MCF 10A (cell line): Measurements from ENCODE around the gene ADAMTSL1. TPM values are rescaled to one million over a fixed set of nuclear protein-coding genes. Genes with fewer than 3 reads are reported as not detected.

Source experiments
- BruUV-seq: library from RNA; stranded (reverse); fragments of 400-500 nt; replicated peaks from 2 replicates; lab custom pipeline; 2021; lab: Mats Ljungman, UMichigan
- CTCF ChIA-PET: fragments of 300-600 bp; sonication (Branson Sonifier 250); formaldehyde crosslinking; extraction: SDS; loops from one replicate; lab custom pipeline; 2021; ENCODE audit warnings: antibody characterized with exemption, inconsistent platforms; lab: Yijun Ruan, JAX
- POLR2A ChIA-PET: fragments of 300-600, 350-650 bp; sonication (Branson Sonifier 250); formaldehyde crosslinking; extraction: SDS; loops from one replicate; lab custom pipeline; 2020; ENCODE audit warnings: antibody characterized with exemption, inconsistent platforms; lab: Yijun Ruan, JAX
- DNase-seq: peaks from one replicate; pipeline ENCODE4 v3.0.0-alpha.2; 2018; ENCODE audit not compliant: unreplicated experiment
- H3K27ac Mint-ChIP-seq: one replicate; pipeline ENCODE4 v1.8.0; 2022; ENCODE audit warnings: mild to moderate bottlenecking, low read depth, mixed read lengths; ENCODE audit not compliant: unreplicated experiment
- H3K27me3 Mint-ChIP-seq: one replicate; pipeline ENCODE4 v1.8.0; 2022; ENCODE audit warnings: mixed read lengths; ENCODE audit not compliant: insufficient read depth, unreplicated experiment
- H3K36me3 Mint-ChIP-seq: one replicate; pipeline ENCODE4 v1.8.0; 2022; ENCODE audit warnings: mild to moderate bottlenecking, moderate library complexity, mixed read lengths; ENCODE audit not compliant: insufficient read depth, unreplicated experiment
- H3K4me1 Mint-ChIP-seq: one replicate; pipeline ENCODE4 v1.8.0; 2022; ENCODE audit warnings: mixed read lengths; ENCODE audit not compliant: insufficient read depth, unreplicated experiment
- H3K4me3 Mint-ChIP-seq: one replicate; pipeline ENCODE4 v1.8.0; 2022; ENCODE audit warnings: mild to moderate bottlenecking, moderate library complexity, mixed read lengths; ENCODE audit not compliant: unreplicated experiment
- H3K9me3 Mint-ChIP-seq: one replicate; pipeline ENCODE4 v1.8.0; 2022; ENCODE audit warnings: mixed read lengths; ENCODE audit not compliant: unreplicated experiment
- intact Hi-C: fragments of 100-400 bp; cut with micrococcal nuclease; formaldehyde crosslinking; loops from 2 replicates; pipeline ENCODE4 v1.14.1; 2022
- total RNA-seq: library from RNA; stranded (reverse); gene quantifications from 2 replicates; pipeline ENCODE4 v1.2.3, GENCODE V29; 2022
- TF ChIP-seq, protein P1 (sequence below): fragments of 200-600 bp; IDR thresholded peaks from one replicate; pipeline ENCODE4 v1.8.0; 2022; ENCODE audit warnings: antibody characterized with exemption, mild to moderate bottlenecking; ENCODE audit not compliant: unreplicated experiment

The ADAMTSL1 gene
- total RNA-seq, 1 experiment from 2014 or later: not detected

DNA sequence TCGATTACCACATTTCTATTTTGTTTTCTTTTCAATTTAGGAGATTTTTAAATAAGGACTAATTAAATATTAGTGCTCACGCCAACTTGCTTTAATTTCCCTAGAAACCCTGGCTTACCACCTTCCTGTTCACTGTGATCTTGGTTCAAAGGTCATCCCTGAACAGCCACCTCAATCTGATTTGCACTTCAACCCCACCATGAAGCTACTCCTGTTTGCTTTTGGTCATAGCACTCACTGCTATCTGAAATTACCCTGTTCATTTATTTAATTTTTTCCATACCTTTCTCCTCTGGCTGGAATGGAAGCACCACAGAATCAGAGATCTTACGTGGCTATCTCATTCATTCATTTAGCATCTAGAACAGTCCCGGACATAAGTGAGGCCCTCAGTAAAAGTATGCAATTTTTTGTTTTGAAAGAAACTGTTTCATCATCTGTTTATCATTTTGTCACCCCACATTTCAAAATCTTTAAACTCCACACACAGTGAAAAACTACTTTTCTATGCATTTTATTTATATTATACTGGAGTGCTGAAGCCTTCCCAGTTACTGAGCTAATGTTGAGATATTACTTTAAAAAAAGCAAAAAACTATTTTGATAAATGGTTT is 17.2 kb upstream of the ADAMTSL1 start:
- Mint-ChIP-seq H3K9me3 (no peaks in the 10 kb centered on the region), H3K27me3 (no peaks in the 10 kb centered on the region), H3K36me3 (no peaks in the 10 kb centered on the region), H3K4me1 (peaks cover 20% of the 10 kb centered on the region), H3K4me3 (no peak overlapping the region), H3K27ac (no peak overlapping the region)
- no peak for DNase-seq
- ChIA-PET CTCF (interaction anchor here (0.5 to 2.4 kb wide), 7 partner anchors 10 to 1008 kb away, joined by 3 to 18 read pairs (median 3); no protein-coding TSS in a partner anchor), POLR2A (interaction anchor here (0.6 to 1.3 kb wide), 3 partner anchors 14 to 709 kb away, joined by 3 to 7 read pairs (median 3); no protein-coding TSS in a partner anchor)
- intact Hi-C loops: no loop called here
- TF ChIP-seq, protein P1, sequence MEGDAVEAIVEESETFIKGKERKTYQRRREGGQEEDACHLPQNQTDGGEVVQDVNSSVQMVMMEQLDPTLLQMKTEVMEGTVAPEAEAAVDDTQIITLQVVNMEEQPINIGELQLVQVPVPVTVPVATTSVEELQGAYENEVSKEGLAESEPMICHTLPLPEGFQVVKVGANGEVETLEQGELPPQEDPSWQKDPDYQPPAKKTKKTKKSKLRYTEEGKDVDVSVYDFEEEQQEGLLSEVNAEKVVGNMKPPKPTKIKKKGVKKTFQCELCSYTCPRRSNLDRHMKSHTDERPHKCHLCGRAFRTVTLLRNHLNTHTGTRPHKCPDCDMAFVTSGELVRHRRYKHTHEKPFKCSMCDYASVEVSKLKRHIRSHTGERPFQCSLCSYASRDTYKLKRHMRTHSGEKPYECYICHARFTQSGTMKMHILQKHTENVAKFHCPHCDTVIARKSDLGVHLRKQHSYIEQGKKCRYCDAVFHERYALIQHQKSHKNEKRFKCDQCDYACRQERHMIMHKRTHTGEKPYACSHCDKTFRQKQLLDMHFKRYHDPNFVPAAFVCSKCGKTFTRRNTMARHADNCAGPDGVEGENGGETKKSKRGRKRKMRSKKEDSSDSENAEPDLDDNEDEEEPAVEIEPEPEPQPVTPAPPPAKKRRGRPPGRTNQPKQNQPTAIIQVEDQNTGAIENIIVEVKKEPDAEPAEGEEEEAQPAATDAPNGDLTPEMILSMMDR: no peak
- BruUV-seq: no TSS peak

DNA sequence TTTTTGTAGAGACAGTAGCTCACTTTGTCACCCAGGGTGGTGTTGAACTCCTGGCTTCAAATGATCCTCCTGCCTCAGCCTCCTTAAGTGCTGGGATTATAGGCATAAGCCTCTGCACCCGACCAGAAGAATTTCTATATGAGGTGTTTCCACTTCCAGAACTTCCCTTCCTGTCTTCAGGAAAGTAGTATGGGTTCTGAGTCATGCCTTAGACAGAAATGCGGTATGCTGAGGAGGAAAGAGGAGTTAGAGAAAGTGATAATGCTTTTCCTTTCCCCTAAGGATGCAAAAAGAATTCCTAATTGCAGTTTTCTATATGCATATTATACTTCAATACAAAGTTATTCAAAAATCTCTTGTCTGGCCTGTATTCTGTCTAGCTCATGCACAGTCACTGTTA is 16.4 kb upstream of the ADAMTSL1 start:
- Mint-ChIP-seq H3K27me3 (no peaks in the 10 kb centered on the region), H3K4me1 (peaks cover 20% of the 10 kb centered on the region), H3K9me3 (no peaks in the 10 kb centered on the region), H3K36me3 (no peaks in the 10 kb centered on the region), H3K4me3 (no peak overlapping the region), H3K27ac (no peak overlapping the region)
- TF ChIP-seq, protein P1: no peak
- intact Hi-C loops: no loop called here
- DNase-seq: peak; percentile 41
- BruUV-seq: no TSS peak
- CTCF ChIA-PET: interaction anchor here (0.5 to 2.4 kb wide), 3 partner anchors 10 to 104 kb away, joined by 3 to 18 read pairs (median 4); no protein-coding TSS in a partner anchor
- POLR2A ChIA-PET: interaction anchor here (1.3 kb wide), 1 partner anchor 15 kb away, joined by 7 read pairs; no protein-coding TSS in a partner anchor

DNA sequence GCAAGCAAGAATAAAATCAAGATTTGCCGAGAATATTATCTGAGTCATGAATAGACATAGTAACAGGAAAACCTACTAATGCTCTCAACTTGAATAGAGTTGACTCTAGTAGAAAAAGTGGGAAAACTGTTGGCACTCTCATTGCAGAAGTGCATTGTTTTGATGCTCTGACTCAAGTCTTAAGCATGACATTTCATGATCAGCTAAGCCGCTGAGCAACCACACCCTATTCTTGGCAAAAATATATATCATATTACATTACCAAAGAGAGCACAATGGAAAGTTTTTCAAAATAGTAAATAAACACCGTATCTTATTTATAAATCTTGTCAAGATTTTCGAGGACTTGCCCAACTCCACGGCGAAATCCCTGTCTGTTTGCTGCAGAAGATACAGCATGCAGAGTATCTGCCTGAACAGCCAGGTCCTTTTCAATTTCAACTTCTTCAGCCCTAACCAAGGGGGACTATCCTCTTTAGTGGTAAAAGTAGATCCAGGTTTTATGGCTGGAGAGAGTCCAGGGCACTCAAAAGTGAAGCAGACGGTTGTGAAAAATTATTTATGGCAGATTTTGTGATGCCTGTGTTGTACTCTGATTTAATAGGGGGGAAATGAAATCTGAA is 13.9 kb upstream of the ADAMTSL1 start:
- TF ChIP-seq, protein P1: no peak
- H3K4me1 Mint-ChIP-seq: peaks cover 31% of the 10 kb centered on the region

DNA sequence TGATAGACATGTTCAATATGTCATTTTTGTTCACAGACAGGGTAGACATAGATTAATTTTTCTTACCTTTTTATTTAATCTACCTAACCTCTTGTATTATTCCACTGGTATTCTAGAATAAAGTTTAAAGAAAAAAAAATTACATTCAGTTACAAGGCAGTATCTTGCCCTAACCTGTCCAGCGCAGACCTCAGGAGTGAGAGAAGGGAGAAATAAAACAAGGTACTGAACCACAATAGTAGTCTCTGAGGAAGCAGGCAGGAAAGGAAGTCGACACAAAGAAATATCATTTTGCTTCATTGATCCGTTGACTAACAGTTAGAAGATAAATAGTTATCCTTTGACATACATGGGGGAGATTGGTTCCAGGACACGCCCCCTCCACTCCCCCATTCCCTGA is 12.5 kb upstream of the ADAMTSL1 start:
- DNase-seq: no peak
- no peaks in the 10 kb centered on the region for H3K9me3 Mint-ChIP-seq
- intact Hi-C loops: loop anchor here (2.0 kb wide), 1 partner anchor 29 kb away; no protein-coding TSS in a partner anchor
- peaks cover 31% of the 10 kb centered on the region for H3K4me1 Mint-ChIP-seq
- ChIA-PET CTCF (interaction anchor here (0.6 kb wide), 1 partner anchor 358 kb away, joined by 4 read pairs; no protein-coding TSS in a partner anchor), POLR2A (no interaction called here)
- no TSS peak for BruUV-seq
- no peaks in the 10 kb centered on the region for H3K27me3 Mint-ChIP-seq
- TF ChIP-seq, protein P1: no peak
- H3K4me3 Mint-ChIP-seq: no peak overlapping the region
- H3K27ac Mint-ChIP-seq: no peak overlapping the region
- no peaks in the 10 kb centered on the region for H3K36me3 Mint-ChIP-seq

More for the DNA sequence above, 13.9 kb upstream of the ADAMTSL1 start:
- Mint-ChIP-seq H3K36me3 (no peaks in the 10 kb centered on the region), H3K27me3 (no peaks in the 10 kb centered on the region), H3K9me3 (no peaks in the 10 kb centered on the region), H3K4me3 (peak overlapping the region; percentile 13), H3K27ac (peak overlapping the region; percentile 84)
- intact Hi-C loops: loop anchor here (1.0 to 2.0 kb wide), 2 partner anchors 31 to 67 kb away; no protein-coding TSS in a partner anchor
- BruUV-seq: no TSS peak
- peak; percentile 94 for DNase-seq
- ChIA-PET POLR2A (interaction anchor here (0.7 to 2.5 kb wide), 7 partner anchors 9 to 207 kb away, joined by 3 to 10 read pairs (median 4); no protein-coding TSS in a partner anchor), CTCF (interaction anchor here (0.5 to 2.5 kb wide), 3 partner anchors 17 to 568 kb away, joined by 3 to 11 read pairs (median 3); no protein-coding TSS in a partner anchor)
